ENCODE results near the gene CTBP2. TPM values are rescaled to one million over a fixed set of nuclear protein-coding genes. Genes with fewer than 3 reads are reported as not detected.
A peak's percentile ranks its signal among the peaks of the same experiment; 100 is the strongest.

The CTBP2 gene
- total RNA-seq, 1 experiment from 2014 or later, result 125 TPM

- TF ChIP-seq SIN3A (IDR thresholded peaks at IDR 0.05; ENCODE audit: borderline replicate concordance, insufficient read depth, low read depth, low read length), result no peak
- TF ChIP-seq CTCF (IDR thresholded peaks at IDR 0.05), result no peak
- TF ChIP-seq POLR2AphosphoS5 (IDR thresholded peaks at IDR 0.05; ENCODE audit: low read depth, low read length), result no peak
- no peak for TF ChIP-seq TCF7L2 (IDR thresholded peaks at IDR 0.05; ENCODE audit: low read depth, low read length)
- no peak for TF ChIP-seq REST (IDR thresholded peaks at IDR 0.05; ENCODE audit: insufficient read depth in 1 of 2, low read depth in 2 of 2, low read length in 1 of 2)
- DNase-seq (ENCODE audit: low read depth, low spot score) (no peak), ATAC-seq (no peak)
- in situ Hi-C loops (cut with HindIII; ENCODE audit: low pct_unique_long_range_greater_than_20kb, low sequenced_read_pairs), result no loop called here
- H3K4me3 ChIP-seq (ENCODE audit: low read depth in 2 of 2, low read length in 2 of 2), result no peak overlapping the region
- peaks cover 3% of the 10 kb centered on the region; the same call in 1 of the 2 replicates for H3K36me3 ChIP-seq (ENCODE audit: control insufficient read depth, insufficient read depth, low read length)
- peaks cover 79% of the 10 kb centered on the region for H3K4me1 ChIP-seq (ENCODE audit: control insufficient read depth, insufficient read depth, low read length)
- no TSS peak for BruUV-seq (replicated peaks)
- ChIA-PET POLR2A (no interaction called here), CTCF (no interaction called here)
- no peaks in the 10 kb centered on the region for H3K9me3 ChIP-seq (ENCODE audit: control insufficient read depth, insufficient read depth, low read depth, low read length)
- H3K27me3 ChIP-seq (ENCODE audit: control insufficient read depth, insufficient read depth, low read length), result no peaks in the 10 kb centered on the region
- intact Hi-C loops (cut with micrococcal nuclease; ENCODE audit: unreplicated experiment), result loop anchor here (5.0 to 10.0 kb wide), 2 partner anchors 65 to 102 kb away; no protein-coding TSS in a partner anchor
- H3K27ac ChIP-seq (ENCODE audit: low read length), result peak overlapping the region; percentile 26
Observed at GRCh38 chr10:125149680-125150047, 10.7 kb downstream of the CTBP2 start.

GRCh38 chr10:125149036-125149679, 11.2 kb downstream of the CTBP2 start:
- BruUV-seq (replicated peaks), result no TSS peak
- in situ Hi-C loops (cut with HindIII; ENCODE audit: low pct_unique_long_range_greater_than_20kb, low sequenced_read_pairs), result no loop called here
- Histone ChIP-seq H3K27me3 (ENCODE audit: control insufficient read depth, insufficient read depth, low read length) (no peaks in the 10 kb centered on the region), H3K4me1 (ENCODE audit: control insufficient read depth, insufficient read depth, low read length) (peaks cover 79% of the 10 kb centered on the region), H3K36me3 (ENCODE audit: control insufficient read depth, insufficient read depth, low read length) (peaks cover 3% of the 10 kb centered on the region; the same call in 1 of the 2 replicates), H3K4me3 (ENCODE audit: low read depth in 2 of 2, low read length in 2 of 2) (no peak overlapping the region), H3K9me3 (ENCODE audit: control insufficient read depth, insufficient read depth, low read depth, low read length) (no peaks in the 10 kb centered on the region), H3K27ac (ENCODE audit: low read length) (peak overlapping the region; percentile 26)
- TF ChIP-seq TCF7L2 (IDR thresholded peaks at IDR 0.05; ENCODE audit: low read depth, low read length) (no peak), SIN3A (IDR thresholded peaks at IDR 0.05; ENCODE audit: borderline replicate concordance, insufficient read depth, low read depth, low read length) (no peak), CTCF (IDR thresholded peaks at IDR 0.05) (no peak), REST (IDR thresholded peaks at IDR 0.05; ENCODE audit: insufficient read depth in 1 of 2, low read depth in 2 of 2, low read length in 1 of 2) (no peak), POLR2AphosphoS5 (IDR thresholded peaks at IDR 0.05; ENCODE audit: low read depth, low read length) (no peak)
- DNase-seq (ENCODE audit: low read depth, low spot score) (peak; percentile 62), ATAC-seq (no peak)
- POLR2A ChIA-PET, result no interaction called here
- intact Hi-C loops (cut with micrococcal nuclease; ENCODE audit: unreplicated experiment), result loop anchor here (5.0 kb wide), 1 partner anchor 102 kb away; no protein-coding TSS in a partner anchor
- CTCF ChIA-PET, result no interaction called here

Data from Panc1 (cell line).